K562 (cell line): ENCODE results near the gene ZNF649. TPM values are rescaled to one million over a fixed set of nuclear protein-coding genes. Genes with fewer than 3 reads are reported as not detected.
"Not testable (repeated sequence)": the region's sequence is repeated elsewhere in the genome, so short reads cannot be mapped to it uniquely, and the experiment has no call there.

Source experiments
- ATAC-seq: fragments of 200-7000 bp; cut with Tn5 transposase; 3 replicates; pipeline ENCODE4 v1.9.1; 2020; ENCODE audit warnings: moderate library complexity
- BruUV-seq: library from RNA; stranded (reverse); fragments of 400-500 nt; replicated peaks from 2 replicates; lab custom pipeline; 2021; lab: Mats Ljungman, UMichigan
- CTCF ChIA-PET: fragments of 300-600 bp; formaldehyde crosslinking; extraction: SDS; loops from one replicate; lab custom pipeline; 2021; ENCODE audit warnings: low intra/inter-chr PET ratio; lab: Yijun Ruan, JAX
- POLR2A ChIA-PET: fragments of 300-600, 350-650 bp; sonication (Branson Sonifier 250); formaldehyde crosslinking; extraction: SDS; loops from one replicate; lab custom pipeline; 2021; ENCODE audit warnings: antibody characterized with exemption, inconsistent platforms; lab: Yijun Ruan, JAX
- DNase-seq, 4 experiments: peaks; one replicate each; pipeline versions ENCODE4 v3.0.0 to v3.0.0-alpha.2; 2011 to 2018; ENCODE audit warnings: low spot score in 3 of 4, mixed read lengths in 3 of 4; ENCODE audit errors: extremely low read depth in 1 of 4
- FAIRE-seq: peaks from 2 replicates; lab custom pipeline; 2011; peaks lifted over from hg19 to GRCh38; lab: Jason Lieb, UNC
- H2AFZ ChIP-seq: 2 replicates; pipeline ENCODE4 v1.6.0; 2011; ENCODE audit warnings: low read depth, low read length, control low read depth, inconsistent platforms
- H3K27ac ChIP-seq: fragments of 200-600 bp; 3 replicates; pipeline ENCODE4 v1.8.0; 2011; ENCODE audit warnings: low read depth, mild to moderate bottlenecking, control low read depth, inconsistent platforms, low read length, moderate library complexity, mixed read lengths; ENCODE audit errors: extremely low read depth
- H3K27me3 ChIP-seq, 2 experiments: fragments of 300-600 bp in 1 of 2; 2 replicates in 1 of 2; 3 replicates in 1 of 2; pipeline versions ENCODE4 v1.6.0 to v1.8.0; 2011; ENCODE audit warnings: inconsistent platforms in 2 of 2, low read length in 2 of 2, mild to moderate bottlenecking in 1 of 2, mixed read lengths in 1 of 2, moderate library complexity in 1 of 2; ENCODE audit not compliant: control insufficient read depth in 2 of 2, insufficient read depth in 2 of 2
- H3K36me3 ChIP-seq: fragments of 300-600 bp; 3 replicates; pipeline ENCODE4 v1.8.0; 2011; ENCODE audit warnings: mild to moderate bottlenecking, low read length, inconsistent platforms; ENCODE audit not compliant: control insufficient read depth, insufficient read depth
- H3K4me1 ChIP-seq, 2 experiments: fragments of 200-600 bp in 1 of 2; replicated peaks in 1 of 2; 2 replicates in 1 of 2; 3 replicates in 1 of 2; pipeline versions ENCODE4 v1.5.1 to v1.8.0; 2011; ENCODE audit warnings: inconsistent platforms in 2 of 2, low read length in 2 of 2, mild to moderate bottlenecking in 1 of 2, mixed read lengths in 1 of 2, moderate library complexity in 1 of 2; ENCODE audit not compliant: control insufficient read depth in 2 of 2, insufficient read depth in 2 of 2
- H3K4me2 ChIP-seq: 2 replicates; pipeline ENCODE4 v1.6.1; 2011; ENCODE audit warnings: low read length, control low read depth, inconsistent platforms, mixed read lengths; ENCODE audit not compliant: insufficient read depth
- H3K4me3 ChIP-seq: fragments of 200-600 bp; sonication (generic), shearing (Covaris generic); 2 replicates; pipeline ENCODE4 v1.5.1; 2016; ENCODE audit warnings: control low read depth, inconsistent platforms
- H3K79me2 ChIP-seq: fragments of 200-600 bp; 3 replicates; pipeline ENCODE4 v1.8.0; 2011; ENCODE audit warnings: low read length, inconsistent platforms; ENCODE audit not compliant: control insufficient read depth, insufficient read depth
- H3K9ac ChIP-seq, 2 experiments: 2 replicates each; pipeline versions ENCODE4 v1.6.0 to v1.6.1; 2011; ENCODE audit warnings: low read depth in 2 of 2, low read length in 2 of 2, control low read depth in 1 of 2, inconsistent platforms in 1 of 2, mild to moderate bottlenecking in 1 of 2, mixed read lengths in 1 of 2; ENCODE audit not compliant: insufficient read depth in 1 of 2
- H3K9me1 ChIP-seq: one replicate; pipeline ENCODE4 v1.6.0; 2011; ENCODE audit warnings: inconsistent platforms, mild to moderate bottlenecking, low read length, moderate library complexity; ENCODE audit not compliant: control insufficient read depth, insufficient read depth
- H3K9me3 ChIP-seq: replicated peaks from 2 replicates; pipeline ENCODE4 v1.5.1; 2011; ENCODE audit warnings: low read depth, low read length, inconsistent platforms; ENCODE audit not compliant: control insufficient read depth, insufficient read depth
- H4K20me1 ChIP-seq: replicated peaks from 2 replicates; pipeline ENCODE4 v1.6.1; 2011; ENCODE audit warnings: low read length, inconsistent platforms, mixed read lengths; ENCODE audit not compliant: control insufficient read depth, insufficient read depth
- PHF21A ChIP-seq: fragments of 450-650 bp; IDR thresholded peaks from 2 replicates; pipeline ENCODE4 v1.6.1; 2017; ENCODE audit warnings: low read depth, borderline replicate concordance
- TRIM24 ChIP-seq, 2 experiments: fragments of 450-650 bp; IDR thresholded peaks; 2 replicates each; pipeline ENCODE4 v1.6.1; 2016
- TRIM28 ChIP-seq: fragments of 450-650 bp; IDR thresholded peaks from 2 replicates; pipeline ENCODE4 v1.6.1; 2017
- XRCC3 ChIP-seq: fragments of 450-650 bp; IDR thresholded peaks from 2 replicates; pipeline ENCODE4 v1.6.1; 2017; ENCODE audit warnings: mild to moderate bottlenecking, moderate library complexity
- ZNF274 ChIP-seq: IDR thresholded peaks from 2 replicates; pipeline ENCODE4 v1.6.1; 2011; ENCODE audit warnings: low read depth, mild to moderate bottlenecking, low read length, moderate library complexity, borderline replicate concordance
- ZNF75A ChIP-seq: fragments of 450-650 bp; formaldehyde crosslinking; IDR thresholded peaks from 2 replicates; pipeline ENCODE4 v1.4.0; 2020; ENCODE audit warnings: mild to moderate bottlenecking
- WGBS: fragments of 100-300 bp; shearing (Covaris generic); methylation state at CpG from one replicate; pipeline ENCODE4 v1.1.6; 2016; ENCODE audit warnings: low coverage, mixed read lengths; ENCODE audit not compliant: insufficient coverage; ENCODE audit errors: missing lambda C conversion rate; 5-methylcytosine and 5-hydroxymethylcytosine counted together
- in situ Hi-C: fragments of 300-500 bp; cut with MboI; formaldehyde crosslinking; loops from 4 replicates; pipeline ENCODE4 v1.15.0; 2018; ENCODE audit warnings: inconsistent platforms, mixed read lengths
- intact Hi-C: fragments of 100-400 bp; cut with micrococcal nuclease; formaldehyde crosslinking; loops from 2 replicates; pipeline ENCODE4 v1.14.2; 2022
- polyA plus RNA-seq, 8 experiments: library from polyadenylated mRNA; depleted of rRNA in 4 of 8; stranded (reverse) in 5 of 8; unstranded in 3 of 8; fragments of >200 nt; fragmentation: Nextera tagmentation in 2 of 8; fragmentation: Illumina TruSeq in 1 of 8; extraction: Ambion mirVana in 2 of 8; extraction: Trizol in 1 of 8; gene quantifications; 2 replicates each; pipeline versions ENCODE4 v1.2.1 to v1.2.3, GENCODE V29; 2011 to 2014; ENCODE audit warnings: inconsistent platforms in 1 of 8, missing spikeins in 1 of 8
- total RNA-seq, 7 experiments: library from RNA; depleted of rRNA in 6 of 7; stranded (reverse); fragments of >200 nt in 6 of 7; fragmentation: Illumina TruSeq in 2 of 7; extraction: Trizol in 2 of 7; gene quantifications; 2 replicates each; pipeline versions ENCODE4 v1.2.1 to v1.2.3, GENCODE V29; 2011 to 2021; ENCODE audit warnings: low replicate concordance in 1 of 7

ZNF649 gene
- total and polyA plus RNA-seq, 9 of the 15 experiments (the other 6 are each of a cell fraction or from before 2014, with no cell fraction given) = 1.4 to 14.9 (median 8.3) TPM

GRCh38 chr19:51915324-51915867, 10.6 kb upstream of the ZNF649 start:
- Histone ChIP-seq H3K36me3 (no peaks in the 10 kb centered on the region), H3K9me1 (no peaks in the 10 kb centered on the region)
- TF ChIP-seq XRCC3 (peak; percentile 58; the same call in 1 of the 2 replicates), TRIM28 (peak; percentile 91), ZNF274 (peak; percentile 95), TRIM24 (IDR thresholded peaks at IDR 0.05) (0 out of 4 replicates have a peak, but pooled peaks of 1 of the 2 experiments have one; percentile 36), ZNF75A (CRISPR knock-in tag) (peak; percentile 87), PHF21A (no peak)
- TF ChIP-seq, all 486 proteins: peak for 5
- ChIA-PET CTCF (no interaction called here), POLR2A (interaction anchor here (0.6 kb wide), 2 partner anchors 21 to 25 kb away, joined by 3 read pairs; no protein-coding TSS in a partner anchor)
- no peak overlapping the region for H3K9ac ChIP-seq
- no peak for ATAC-seq
- WGBS = 3% methylated on average over 5 of the region's 5 CpGs
- no peaks in the 10 kb centered on the region for H3K79me2 ChIP-seq
- intact Hi-C loops (no loop called here), in situ Hi-C loops (no loop called here)
- H3K4me2 ChIP-seq = no peak overlapping the region
- peak; percentile 55 for FAIRE-seq
- no peak overlapping the region for H3K4me3 ChIP-seq
- no peaks in the 10 kb centered on the region for H4K20me1 ChIP-seq
- no peaks in the 10 kb centered on the region for H3K27me3 ChIP-seq
- H3K27ac ChIP-seq = no peak overlapping the region
- H3K9me3 ChIP-seq = peaks cover 14% of the 10 kb centered on the region
- H2AFZ ChIP-seq = no peak overlapping the region
- H3K4me1 ChIP-seq = no peaks in the 10 kb centered on the region
- no TSS peak for BruUV-seq
- no peak for DNase-seq

- H3K9me1 ChIP-seq, H2AFZ ChIP-seq, H3K36me3 ChIP-seq, H3K27me3 ChIP-seq, H4K20me1 ChIP-seq, H3K4me1 ChIP-seq, ATAC-seq, H3K27ac ChIP-seq, FAIRE-seq, in situ Hi-C loops, H3K4me2 ChIP-seq, POLR2A ChIA-PET, intact Hi-C loops, BruUV-seq, H3K9ac ChIP-seq, H3K4me3 ChIP-seq, CTCF ChIA-PET, DNase-seq: not testable (repeated sequence)
- Histone ChIP-seq H3K9me3 (peaks cover 18% of the 10 kb centered on the region), H3K79me2 (peaks cover 18% of the 10 kb centered on the region)
- WGBS = 13% methylated on average over 5 of the region's 5 CpGs
These were observed 3.2 kb upstream of the ZNF649 start for GRCh38 chr19:51907981-51908380.

GRCh38 chr19:51906108-51906507, 1.3 kb upstream of the ZNF649 start:
- POLR2A ChIA-PET, DNase-seq, H3K27ac ChIP-seq, H3K4me3 ChIP-seq, H3K9me1 ChIP-seq, in situ Hi-C loops, ATAC-seq, FAIRE-seq, CTCF ChIA-PET, H3K4me2 ChIP-seq, intact Hi-C loops, H3K9ac ChIP-seq, H3K27me3 ChIP-seq, BruUV-seq, H4K20me1 ChIP-seq, H2AFZ ChIP-seq, H3K4me1 ChIP-seq: not testable (repeated sequence)
- WGBS = 15% methylated on average over 9 of the region's 9 CpGs
- Histone ChIP-seq H3K9me3 (peaks cover 21% of the 10 kb centered on the region), H3K79me2 (peaks cover 33% of the 10 kb centered on the region), H3K36me3 (peaks cover 10% of the 10 kb centered on the region; the same call in 2 of the 3 replicates)
